Sciatic nerve (tissue), 2 donors: ENCODE data around the gene MAP3K5. TPM values are rescaled to one million over a fixed set of nuclear protein-coding genes. Genes with fewer than 3 reads are reported as not detected.
"Not testable (repeated sequence)": the region's sequence is repeated elsewhere in the genome, so short reads cannot be mapped to it uniquely, and the experiment has no call there.

Experiments
- ATAC-seq: fragments of 200-7000 bp; cut with Tn5 transposase; one replicate; pipeline ENCODE4 v1.9.1; 2020; ENCODE audit warnings: mild to moderate bottlenecking, moderate library complexity
- DNase-seq: peaks from one replicate; pipeline ENCODE4 v3.0.0-alpha.2; 2020; ENCODE audit warnings: low spot score
- intact Hi-C: fragments of 100-400 bp; cut with DNase I; formaldehyde crosslinking; loops from one replicate; pipeline ENCODE4 v1.14.2; 2022
- total RNA-seq: library from RNA; stranded (reverse); fragmentation: NEBNext Ultra II Directional; extraction: Animal tissue kit (Norgen Biotek cat#: 25700); gene quantifications from one replicate; pipeline ENCODE4 v1.2.1, GENCODE V29; 2021
- donor health status: DM: no; HTN: no; CAD: no.
- donor health status: DM: no; HTN: no; CAD: no.

Gene MAP3K5
- total RNA-seq, 1 donor from 2014 or later = 18.9 TPM

- ATAC-seq (peak; percentile 39), DNase-seq (peak; percentile 73)
- intact Hi-C loops = no loop called here
These were observed 184.1 kb downstream of the MAP3K5 start for GRCh38 chr6:136607932-136608772.

- no peak for DNase-seq
- no peak for ATAC-seq
- intact Hi-C loops = no loop called here
These were observed 184.9 kb downstream of the MAP3K5 start for GRCh38 chr6:136607204-136607931.

GRCh38 chr6:136604928-136605510 lies 187.3 kb downstream of the MAP3K5 start:
- intact Hi-C loops = no loop called here
- DNase-seq = no peak
- ATAC-seq = no peak

- intact Hi-C loops = no loop called here
- DNase-seq = no peak
- ATAC-seq = no peak
These were observed 187.9 kb downstream of the MAP3K5 start for GRCh38 chr6:136604328-136604825.

- ATAC-seq = peak; percentile 37
- intact Hi-C loops = no loop called here
These were observed 191.5 kb downstream of the MAP3K5 start for GRCh38 chr6:136600818-136601217.

GRCh38 chr6:136599329-136600011 lies 192.8 kb downstream of the MAP3K5 start:
- no peak for DNase-seq
- no peak for ATAC-seq
- intact Hi-C loops = no loop called here

More at GRCh38 chr6:136600818-136601217, 191.5 kb downstream of the MAP3K5 start:
- no peak for DNase-seq

GRCh38 chr6:136598048-136598447 lies 194.2 kb downstream of the MAP3K5 start:
- ATAC-seq (no peak), DNase-seq (no peak)
- intact Hi-C loops = no loop called here

- DNase-seq (no peak), ATAC-seq (no peak)
- intact Hi-C loops = no loop called here
These were observed 197.6 kb downstream of the MAP3K5 start for GRCh38 chr6:136594671-136595070.

- intact Hi-C loops = no loop called here
- ATAC-seq (peak; percentile 47), DNase-seq (no peak)
These were observed 198.4 kb downstream of the MAP3K5 start for GRCh38 chr6:136593748-136594490.

GRCh38 chr6:136592930-136593673 lies 199.2 kb downstream of the MAP3K5 start:
- DNase-seq = no peak
- intact Hi-C loops = no loop called here
- ATAC-seq = no peak

- no peak for DNase-seq
- ATAC-seq = no peak
- intact Hi-C loops = no loop called here
These were observed 200.7 kb downstream of the MAP3K5 start for GRCh38 chr6:136591617-136592016.

GRCh38 chr6:136590846-136591245 lies 201.4 kb downstream of the MAP3K5 start:
- DNase-seq, ATAC-seq, intact Hi-C loops: not testable (repeated sequence)

- DNase-seq (no peak), ATAC-seq (no peak)
- intact Hi-C loops = no loop called here
These were observed 204.8 kb downstream of the MAP3K5 start for GRCh38 chr6:136587527-136587926.

- intact Hi-C loops = no loop called here
- ATAC-seq (peak; percentile 86), DNase-seq (no peak)
These were observed 206.0 kb downstream of the MAP3K5 start for GRCh38 chr6:136586295-136586694.

GRCh38 chr6:136585523-136585922 lies 206.8 kb downstream of the MAP3K5 start:
- DNase-seq, intact Hi-C loops, ATAC-seq: not testable (repeated sequence)

- DNase-seq, ATAC-seq, intact Hi-C loops: not testable (repeated sequence)
These were observed 208.0 kb downstream of the MAP3K5 start for GRCh38 chr6:136584290-136584689.

GRCh38 chr6:136582711-136583471 lies 209.4 kb downstream of the MAP3K5 start:
- ATAC-seq (peak; percentile 63), DNase-seq (no peak)
- intact Hi-C loops = no loop called here
